GM12872 (cell line): ENCODE results near the gene SMAD3.

Source experiments
- CTCF ChIP-seq: IDR thresholded peaks from 3 replicates; pipeline ENCODE4 v1.5.1; 2011; ENCODE audit warnings: low read depth, mild to moderate bottlenecking, low read length, moderate library complexity; ENCODE audit not compliant: insufficient read depth

SMAD3 gene

GRCh38 chr15:67178569-67179210 is 113.3 kb downstream of the SMAD3 start:
- no peak for TF ChIP-seq CTCF

- TF ChIP-seq CTCF: no peak
Measured at GRCh38 chr15:67179411-67179995, 114.1 kb downstream of the SMAD3 start.

GRCh38 chr15:67180035-67180434 is 114.6 kb downstream of the SMAD3 start:
- TF ChIP-seq CTCF: no peak

- TF ChIP-seq CTCF: no peak
Measured at GRCh38 chr15:67180514-67181191, 115.3 kb downstream of the SMAD3 start.

- peak; percentile 25; the same call in 1 of the 3 replicates for TF ChIP-seq CTCF
Measured at GRCh38 chr15:67181221-67181639, 115.8 kb downstream of the SMAD3 start.

GRCh38 chr15:67183443-67184169 is 118.2 kb downstream of the SMAD3 start:
- TF ChIP-seq CTCF: no peak
